Colon (tissue), 2 donors: Measurements from ENCODE around the gene LBP.
"Not testable (repeated sequence)": the region's sequence is repeated elsewhere in the genome, so short reads cannot be mapped to it uniquely, and the experiment has no call there.

ENCODE experiments used
- FAIRE-seq: peaks from 2 replicates; lab custom pipeline; 2012; peaks lifted over from hg19 to GRCh38; lab: Jason Lieb, UNC
- donor health status: control.
- donor health status: control.

The LBP gene

GRCh38 chr20:38402089-38402488 lies 55.8 kb downstream of the LBP start:
- FAIRE-seq = no peak

DNA sequence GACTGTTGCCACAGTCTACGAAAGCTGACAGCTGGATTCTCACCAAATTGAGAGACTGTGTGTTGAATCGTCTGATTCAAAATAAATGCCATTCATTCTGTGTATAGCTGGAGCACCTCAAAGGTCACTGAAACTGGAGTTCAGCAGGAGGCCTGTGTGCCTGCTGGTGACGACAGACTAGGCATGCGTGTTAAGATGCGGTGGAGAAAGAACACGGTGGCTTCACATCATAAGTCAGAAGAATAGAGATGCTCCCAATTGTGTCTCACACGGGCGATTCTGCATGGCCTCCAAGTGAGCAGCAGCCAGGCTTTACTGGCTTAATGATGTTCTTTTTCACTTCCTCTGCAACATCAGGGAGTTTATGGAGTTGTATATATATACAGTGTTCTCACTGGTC lies 56.5 kb downstream of the LBP start:
- no peak for FAIRE-seq

DNA sequence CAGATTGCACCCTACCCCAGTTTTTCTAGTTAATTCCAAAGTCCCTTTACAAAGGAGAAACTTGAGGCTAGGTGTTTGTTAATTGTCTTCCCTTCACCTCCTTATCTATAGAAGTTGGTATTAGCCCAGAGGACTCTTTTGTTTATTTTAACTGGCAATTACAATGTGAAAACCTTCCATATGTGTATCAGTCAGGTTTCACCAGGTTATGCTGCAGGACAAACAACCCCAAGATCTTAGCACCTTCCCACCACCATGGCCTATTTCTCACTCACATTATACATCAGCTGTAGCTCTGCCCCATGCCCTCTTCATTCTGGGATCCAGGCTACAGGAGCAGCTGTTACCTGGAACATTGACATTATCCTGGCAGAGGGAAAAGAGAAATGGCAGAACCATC lies 57.7 kb downstream of the LBP start:
- no peak for FAIRE-seq

GRCh38 chr20:38405132-38405531 lies 58.9 kb downstream of the LBP start:
- FAIRE-seq = no peak

DNA sequence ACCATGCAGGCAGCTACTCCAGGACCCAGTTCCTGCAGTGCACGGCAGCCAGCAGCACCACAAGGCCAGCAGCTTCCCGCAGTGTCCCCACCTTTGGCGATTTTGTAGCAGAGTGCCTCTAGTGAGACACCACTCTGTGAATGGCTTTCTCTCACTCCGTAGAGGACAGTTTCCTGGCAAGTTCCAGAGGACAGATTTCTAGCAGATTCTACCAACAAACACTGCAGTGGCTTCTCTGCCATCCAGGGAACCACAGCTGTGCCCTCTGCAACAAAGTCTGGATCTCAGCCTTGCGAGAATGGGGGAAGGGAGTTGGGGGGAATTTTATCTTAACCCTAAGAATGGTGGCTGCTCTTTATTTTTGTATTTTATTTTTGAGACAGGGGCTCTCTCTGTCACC lies 60.2 kb downstream of the LBP start:
- FAIRE-seq = no peak

- FAIRE-seq = no peak
Observed at GRCh38 chr20:38407321-38407720, 61.0 kb downstream of the LBP start.

DNA sequence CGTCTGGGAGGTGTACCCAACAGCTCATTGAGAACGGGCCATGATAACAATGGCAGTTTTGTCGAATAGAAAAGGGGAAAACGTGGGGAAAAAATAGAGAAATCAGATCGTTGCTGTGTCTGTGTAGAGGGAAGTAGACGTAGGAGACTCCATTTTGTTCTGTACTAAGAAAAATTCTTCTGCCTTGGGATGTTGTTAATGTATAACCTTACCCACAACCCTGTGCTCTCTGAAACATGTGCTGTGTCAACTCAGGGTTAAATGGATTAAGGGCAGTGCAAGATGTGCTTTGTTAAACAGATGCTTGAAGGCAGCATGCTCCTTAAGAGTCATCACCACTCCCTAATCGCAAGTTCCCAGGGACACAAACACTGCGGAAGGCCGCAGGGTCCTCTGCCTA lies 61.5 kb downstream of the LBP start:
- FAIRE-seq = not testable (repeated sequence)

DNA sequence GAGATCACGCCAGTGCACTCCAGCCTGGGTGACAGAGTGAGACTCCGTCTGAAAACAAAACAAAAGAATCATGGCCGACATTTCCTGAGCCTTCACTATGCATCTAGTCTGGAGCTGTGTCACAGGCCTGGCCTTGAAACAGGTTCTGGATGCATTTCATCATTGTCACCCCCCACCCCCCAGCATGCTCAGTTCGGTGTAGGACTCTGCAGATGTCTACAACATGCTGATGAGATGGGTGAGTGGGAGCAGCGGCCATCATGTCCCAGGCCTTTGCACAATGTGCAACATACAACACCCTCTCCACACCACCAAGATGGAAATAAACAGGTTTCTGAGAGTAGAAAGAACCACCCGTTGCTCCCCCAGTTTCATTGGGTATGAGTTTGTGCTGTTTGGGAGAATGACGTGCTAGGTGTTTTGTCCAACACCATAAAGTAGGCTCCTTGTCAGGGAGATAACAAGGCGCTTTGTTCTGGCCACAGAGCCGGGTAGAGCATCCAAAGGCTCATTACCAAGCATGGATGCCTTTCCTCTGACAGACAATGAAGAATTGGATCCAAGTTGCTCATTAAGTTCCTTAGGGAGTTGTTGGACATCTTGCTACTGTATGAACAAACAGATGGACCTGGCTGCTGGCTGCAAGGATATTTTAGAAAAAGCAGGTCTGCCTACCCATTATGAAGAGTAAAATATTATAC lies 66.7 kb downstream of the LBP start:
- FAIRE-seq = no peak

DNA sequence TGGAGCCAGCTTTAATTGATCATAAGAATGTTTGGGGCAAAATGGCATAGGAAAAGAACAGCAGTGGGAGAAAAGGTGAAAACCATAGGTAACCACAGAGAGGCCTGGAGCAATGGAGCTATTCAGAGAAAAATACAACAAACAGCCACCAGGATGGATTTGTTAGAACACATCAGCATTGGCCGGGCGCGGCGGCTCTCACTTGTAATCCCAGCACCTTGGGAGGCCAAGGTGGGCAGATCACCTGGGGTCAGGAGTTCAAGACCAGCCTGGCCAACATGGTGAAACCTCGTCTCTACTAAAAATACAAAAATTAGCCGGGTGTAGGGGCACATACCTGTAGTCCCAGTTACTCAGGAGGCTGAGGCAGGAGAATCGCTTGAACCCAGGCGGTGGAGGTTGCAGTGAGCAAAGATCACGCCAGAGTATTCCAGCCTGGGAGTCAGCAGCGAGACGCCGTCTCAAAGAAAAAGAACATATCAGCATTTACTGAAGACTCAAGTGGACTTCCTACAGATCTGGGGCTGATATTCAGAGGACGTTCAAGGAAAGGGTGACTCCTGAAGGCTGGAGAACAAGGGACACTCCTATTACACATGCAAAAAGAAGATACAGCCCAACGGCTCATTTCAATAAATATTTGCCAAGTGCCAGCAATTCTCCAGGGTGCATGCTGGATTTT lies 68.6 kb downstream of the LBP start:
- no peak for FAIRE-seq

GRCh38 chr20:38418509-38419204 lies 72.4 kb downstream of the LBP start:
- FAIRE-seq = no peak

GRCh38 chr20:38420388-38421085 lies 74.3 kb downstream of the LBP start:
- FAIRE-seq = no peak

GRCh38 chr20:38421915-38422314 lies 75.6 kb downstream of the LBP start:
- no peak for FAIRE-seq

- FAIRE-seq = no peak
Observed at GRCh38 chr20:38423541-38423940, 77.3 kb downstream of the LBP start.

DNA sequence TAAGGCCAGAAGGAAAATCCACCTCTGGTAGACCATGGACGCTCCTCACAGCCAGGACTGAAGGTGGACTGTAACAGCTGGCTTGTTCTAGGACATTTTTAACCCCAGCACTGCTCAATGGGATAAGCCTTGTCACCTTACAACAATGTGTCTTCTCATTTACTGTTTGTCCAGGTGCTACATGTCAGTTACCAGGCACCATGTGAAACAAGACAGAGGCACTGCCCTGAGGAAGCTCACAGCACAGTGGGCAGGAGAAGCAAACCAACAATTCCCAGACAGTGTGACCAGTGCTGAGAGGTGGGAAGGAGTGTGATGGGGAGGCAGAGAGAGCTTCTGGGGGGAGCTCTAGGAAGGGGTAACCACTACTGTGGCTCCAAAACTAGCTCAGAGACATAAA lies 78.1 kb downstream of the LBP start:
- FAIRE-seq = no peak

- FAIRE-seq = no peak
Observed at GRCh38 chr20:38426006-38426897, 80.0 kb downstream of the LBP start.
